Measurements from ENCODE around the gene PDE1A.

- no peak for TF ChIP-seq CTCF (conservative IDR thresholded peaks at IDR 0.05; ENCODE audit: low read length)
- TF ChIP-seq EZH2phosphoT487 (IDR thresholded peaks at IDR 0.05; ENCODE audit: borderline replicate concordance) = no peak
These were observed 316.5 kb downstream of the PDE1A start for GRCh38 chr2:182110347-182110746.

Data from Loucy (cell line).